Prostate gland (tissue), 2 donors: ENCODE data around the gene MTM1. TPM values are rescaled to one million over a fixed set of nuclear protein-coding genes. Genes with fewer than 3 reads are reported as not detected.

Experiments used
- DNase-seq: peaks from one replicate; pipeline ENCODE4 v3.0.0-alpha.2; 2019; ENCODE audit warnings: low spot score
- H3K27ac ChIP-seq, 2 donors: fragments of 200-600 bp; sonication (generic); 2 replicates each; pipeline ENCODE4 v1.5.1; 2017 to 2019
- H3K27me3 ChIP-seq: fragments of 200-600 bp; sonication (generic); replicated peaks from 2 replicates; pipeline ENCODE4 v1.5.1; 2019; ENCODE audit not compliant: insufficient read depth
- H3K36me3 ChIP-seq, 2 donors: fragments of 200-600 bp; sonication (generic); 1 replicate in 1 of 2; 2 replicates in 1 of 2; pipeline versions ENCODE4 v1.5.1 to v1.8.1; 2017 to 2019
- H3K4me1 ChIP-seq: fragments of 200-600 bp; sonication (generic); replicated peaks from 2 replicates; pipeline ENCODE4 v1.5.1; 2019
- H3K4me3 ChIP-seq, 2 donors: fragments of 200-600 bp; sonication (generic); 2 replicates each; pipeline ENCODE4 v1.5.1; 2017 to 2019
- H3K9me3 ChIP-seq: fragments of 200-600 bp; sonication (generic); 2 replicates; pipeline ENCODE4 v1.5.1; 2017
- CTCF ChIP-seq, 4 experiments: fragments of 200-600 bp in 2 of 4; fragments of 450-650 bp in 2 of 4; sonication (generic) in 2 of 4; IDR thresholded peaks; 1 replicate in 3 of 4; 2 replicates in 1 of 4; pipeline ENCODE4 v1.5.1; 2016 to 2019; ENCODE audit warnings: antibody characterized with exemption in 4 of 4, mild to moderate bottlenecking in 2 of 4, moderate library complexity in 2 of 4
- POLR2A ChIP-seq: fragments of 450-650 bp; IDR thresholded peaks from one replicate; pipeline ENCODE4 v1.6.1; 2016; ENCODE audit warnings: antibody characterized with exemption, mild to moderate bottlenecking
- POLR2AphosphoS5 ChIP-seq: sonication (generic); formaldehyde crosslinking; IDR thresholded peaks from one replicate; pipeline ENCODE4 v1.6.1; 2017; ENCODE audit warnings: antibody characterized with exemption
- WGBS: methylation state at CpG from one replicate; pipeline ENCODE4 v1.1.5; 2018; 5-methylcytosine and 5-hydroxymethylcytosine counted together
- intact Hi-C: fragments of 100-400 bp; cut with DNase I; formaldehyde crosslinking; loops from one replicate; pipeline ENCODE4 v1.14.2; 2022
- total RNA-seq, 2 donors: library from RNA; depleted of rRNA; stranded (reverse); fragments of >200 nt; gene quantifications; one replicate each; pipeline ENCODE4 v1.1.0, GENCODE V29; 2016

Gene MTM1
- total RNA-seq, 2 donors from 2014 or later: 10.3 to 30.2 TPM

DNA sequence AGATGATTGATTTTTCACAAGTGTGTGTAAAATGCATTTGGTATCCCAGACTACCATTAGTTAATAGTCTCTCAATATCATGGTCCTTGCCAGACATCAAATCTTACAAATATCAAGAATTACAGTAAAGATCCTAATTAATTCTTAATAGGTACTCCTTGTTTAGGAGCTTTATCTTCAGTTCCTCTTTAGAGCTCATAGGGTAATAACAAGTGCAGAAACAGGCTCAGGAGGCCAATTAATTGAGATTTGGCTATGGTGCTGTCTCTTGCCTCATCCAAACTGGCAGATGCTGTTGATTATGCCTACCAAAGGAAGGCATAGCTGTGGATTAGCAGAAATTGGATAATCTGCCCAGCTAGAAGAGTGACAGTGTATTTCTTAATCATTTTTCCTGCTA, 131.7 kb downstream of the MTM1 start:
- H3K4me1 ChIP-seq: no peaks in the 10 kb centered on the region
- no peaks in the 10 kb centered on the region for H3K36me3 ChIP-seq
- intact Hi-C loops: no loop called here
- H3K4me3 ChIP-seq: no peak overlapping the region
- no peaks in the 10 kb centered on the region for H3K27me3 ChIP-seq
- DNase-seq: no peak
- H3K27ac ChIP-seq: no peak overlapping the region
- no peaks in the 10 kb centered on the region for H3K9me3 ChIP-seq
- TF ChIP-seq POLR2A (no peak), CTCF (IDR thresholded peaks at IDR 0.05) (no peak), POLR2AphosphoS5 (no peak)

- Histone ChIP-seq H3K27me3 (no peaks in the 10 kb centered on the region), H3K27ac (no peak overlapping the region), H3K36me3 (no peaks in the 10 kb centered on the region), H3K9me3 (no peaks in the 10 kb centered on the region), H3K4me3 (no peak overlapping the region), H3K4me1 (no peaks in the 10 kb centered on the region)
- DNase-seq: no peak
- 94% methylated on average over 1 of the region's 1 CpG for WGBS
- intact Hi-C loops: no loop called here
- TF ChIP-seq POLR2AphosphoS5 (no peak), POLR2A (no peak), CTCF (IDR thresholded peaks at IDR 0.05) (no peak)
Observed at GRCh38 chrX:150701377-150701776, 133.0 kb downstream of the MTM1 start.

DNA sequence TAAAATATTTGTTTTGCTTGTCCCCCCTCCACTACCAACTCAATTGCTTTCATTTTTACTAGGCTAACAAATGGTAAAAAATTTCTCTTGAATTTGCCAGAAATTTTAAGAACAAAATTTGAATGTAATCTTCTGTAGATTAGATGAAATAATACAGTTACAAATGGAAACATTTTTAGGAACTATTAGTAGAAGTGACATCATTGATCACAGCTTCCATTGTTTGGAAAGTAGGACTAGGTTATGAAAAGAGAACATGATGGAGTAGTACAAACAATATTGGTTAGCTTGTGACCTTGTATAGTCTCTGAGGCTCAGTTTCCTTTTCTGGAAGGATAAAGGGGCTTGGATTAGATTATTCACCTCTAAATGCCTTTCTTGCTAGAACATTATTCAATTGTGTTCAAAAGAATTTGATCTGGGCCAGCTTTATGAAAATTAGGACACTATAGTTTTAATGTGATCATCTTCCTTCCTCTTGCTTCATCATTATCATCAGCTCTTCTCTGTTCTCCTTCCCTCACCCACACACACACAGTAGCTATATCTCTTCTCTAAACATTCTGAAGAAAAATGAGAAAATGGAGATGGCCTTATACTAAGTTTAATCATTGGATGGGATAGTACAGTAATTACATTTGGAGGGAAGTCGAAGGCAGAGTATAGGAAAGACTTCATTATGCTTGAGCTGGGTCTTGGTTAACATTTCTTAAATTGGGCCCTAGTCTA, 134.7 kb downstream of the MTM1 start:
- DNase-seq: no peak
- H3K4me3 ChIP-seq: no peak overlapping the region
- no peaks in the 10 kb centered on the region for H3K9me3 ChIP-seq
- WGBS: 95% methylated on average over 1 of the region's 1 CpG
- H3K27me3 ChIP-seq: no peaks in the 10 kb centered on the region
- no peak for TF ChIP-seq POLR2AphosphoS5
- TF ChIP-seq POLR2A: no peak
- TF ChIP-seq CTCF (IDR thresholded peaks at IDR 0.05): no peak
- H3K27ac ChIP-seq: no peak overlapping the region
- intact Hi-C loops: no loop called here
- H3K4me1 ChIP-seq: no peaks in the 10 kb centered on the region
- no peaks in the 10 kb centered on the region for H3K36me3 ChIP-seq

DNA sequence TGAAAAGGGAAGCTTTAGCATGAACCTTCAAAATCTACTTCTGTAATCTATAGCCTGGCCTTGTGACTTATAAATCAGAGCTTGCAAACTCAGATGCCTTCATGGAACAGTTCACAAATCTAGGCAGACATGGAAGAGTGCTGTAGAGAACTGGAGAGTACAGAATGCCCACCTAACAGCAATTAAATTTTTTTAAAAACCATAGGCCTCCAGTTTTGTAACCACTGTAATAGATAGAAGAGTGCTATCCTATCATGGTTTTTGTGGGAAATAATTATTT, 135.2 kb downstream of the MTM1 start:
- H3K4me1 ChIP-seq: no peaks in the 10 kb centered on the region
- no peaks in the 10 kb centered on the region for H3K9me3 ChIP-seq
- no peak for DNase-seq
- no peaks in the 10 kb centered on the region for H3K27me3 ChIP-seq
- no peaks in the 10 kb centered on the region for H3K36me3 ChIP-seq
- no peak overlapping the region for H3K4me3 ChIP-seq
- intact Hi-C loops: no loop called here
- TF ChIP-seq POLR2A: no peak
- TF ChIP-seq CTCF (IDR thresholded peaks at IDR 0.05): no peak
- TF ChIP-seq POLR2AphosphoS5: no peak
- no peak overlapping the region for H3K27ac ChIP-seq

DNA sequence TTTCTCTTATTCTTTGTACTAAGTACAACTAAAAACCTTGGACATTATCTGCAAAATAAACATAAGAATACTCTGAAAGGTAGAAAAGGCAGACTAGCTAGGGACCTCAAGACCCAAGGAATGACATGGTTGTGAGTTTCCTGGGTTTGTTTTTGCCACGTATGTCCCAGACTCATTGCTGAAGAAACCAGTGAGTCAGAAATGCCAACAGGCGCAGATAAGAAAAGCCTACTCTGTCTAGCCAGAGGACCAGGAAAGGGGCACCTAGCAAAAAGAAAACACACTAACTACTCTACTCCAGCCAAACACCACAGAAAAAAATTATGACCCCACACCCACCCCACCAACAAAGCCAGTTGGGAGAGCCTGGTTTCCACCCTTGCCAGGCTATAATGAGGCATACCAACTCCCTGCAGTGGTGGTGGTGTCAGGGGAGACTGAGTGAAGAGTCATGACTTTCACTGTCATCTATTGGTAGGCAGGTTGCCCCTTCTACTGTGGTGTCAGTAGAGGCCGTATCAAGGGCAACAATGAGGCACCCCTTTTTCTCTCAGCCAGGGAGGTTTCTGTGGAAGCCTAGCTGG, 135.7 kb downstream of the MTM1 start:
- DNase-seq: no peak
- no peaks in the 10 kb centered on the region for H3K4me1 ChIP-seq
- no peak for TF ChIP-seq CTCF (IDR thresholded peaks at IDR 0.05)
- TF ChIP-seq POLR2AphosphoS5: no peak
- TF ChIP-seq POLR2A: no peak
- no peaks in the 10 kb centered on the region for H3K36me3 ChIP-seq
- H3K27me3 ChIP-seq: no peaks in the 10 kb centered on the region
- intact Hi-C loops: no loop called here
- WGBS: 89% methylated on average over 3 of the region's 3 CpGs
- no peaks in the 10 kb centered on the region for H3K9me3 ChIP-seq
- H3K4me3 ChIP-seq: no peak overlapping the region
- no peak overlapping the region for H3K27ac ChIP-seq
